G401.6 (cell line): ENCODE data around the gene VPS37B.
"Not testable (repeated sequence)": the region's sequence is repeated elsewhere in the genome, so short reads cannot be mapped to it uniquely, and the experiment has no call there.

Source experiments
- FAIRE-seq: peaks from 2 replicates; lab custom pipeline; 2012; peaks lifted over from hg19 to GRCh38; lab: Jason Lieb, UNC

Gene VPS37B

GRCh38 chr12:122905258-122905657, 9.3 kb upstream of the VPS37B start:
- not testable (repeated sequence) for FAIRE-seq

GRCh38 chr12:122903693-122904034, 7.7 kb upstream of the VPS37B start:
- no peak for FAIRE-seq

- no peak for FAIRE-seq
Measured at GRCh38 chr12:122902854-122903692, 7.1 kb upstream of the VPS37B start.

- no peak for FAIRE-seq
Measured at GRCh38 chr12:122899887-122900286, 4.0 kb upstream of the VPS37B start.

GRCh38 chr12:122896662-122897061, 738 bp upstream of the VPS37B start:
- no peak for FAIRE-seq

- FAIRE-seq, result no peak
Measured at GRCh38 chr12:122895320-122895703, 612 bp downstream of the VPS37B start.

GRCh38 chr12:122894193-122895121, 1.5 kb downstream of the VPS37B start:
- FAIRE-seq, result no peak

- FAIRE-seq, result no peak
Measured at GRCh38 chr12:122893208-122894153, 2.4 kb downstream of the VPS37B start.

GRCh38 chr12:122892724-122893123, 3.2 kb downstream of the VPS37B start:
- FAIRE-seq, result not testable (repeated sequence)

- no peak for FAIRE-seq
Measured at GRCh38 chr12:122891661-122892525, 4.0 kb downstream of the VPS37B start.

GRCh38 chr12:122889761-122890520, 6.0 kb downstream of the VPS37B start:
- no peak for FAIRE-seq

- no peak for FAIRE-seq
Measured at GRCh38 chr12:122888232-122888752, 7.6 kb downstream of the VPS37B start.

GRCh38 chr12:122887819-122888212, 8.1 kb downstream of the VPS37B start:
- FAIRE-seq, result no peak

GRCh38 chr12:122886851-122887818, 8.8 kb downstream of the VPS37B start:
- no peak for FAIRE-seq

GRCh38 chr12:122886161-122886560, 9.8 kb downstream of the VPS37B start:
- FAIRE-seq, result no peak

GRCh38 chr12:122884860-122885259, 11.1 kb downstream of the VPS37B start:
- FAIRE-seq, result no peak

GRCh38 chr12:122884091-122884826, 11.7 kb downstream of the VPS37B start:
- no peak for FAIRE-seq

GRCh38 chr12:122882908-122883558, 12.9 kb downstream of the VPS37B start:
- no peak for FAIRE-seq
